GM12865 (cell line): Measurements from ENCODE around the gene UVRAG.

Experiments
- DNase-seq: peaks from one replicate; pipeline ENCODE4 v3.0.0; 2010; ENCODE audit warnings: low read depth
- H3K4me3 ChIP-seq: 2 replicates; pipeline ENCODE4 v1.5.1; 2011; ENCODE audit warnings: mild to moderate bottlenecking, low read depth, low read length, control low read depth
- TF ChIP-seq, protein P1 (sequence below): IDR thresholded peaks from 2 replicates; pipeline ENCODE4 v1.5.1; 2011; ENCODE audit warnings: low read length, control low read depth, low read depth, inconsistent platforms; ENCODE audit not compliant: insufficient read depth; ENCODE audit errors: missing control alignments

Gene UVRAG

DNA sequence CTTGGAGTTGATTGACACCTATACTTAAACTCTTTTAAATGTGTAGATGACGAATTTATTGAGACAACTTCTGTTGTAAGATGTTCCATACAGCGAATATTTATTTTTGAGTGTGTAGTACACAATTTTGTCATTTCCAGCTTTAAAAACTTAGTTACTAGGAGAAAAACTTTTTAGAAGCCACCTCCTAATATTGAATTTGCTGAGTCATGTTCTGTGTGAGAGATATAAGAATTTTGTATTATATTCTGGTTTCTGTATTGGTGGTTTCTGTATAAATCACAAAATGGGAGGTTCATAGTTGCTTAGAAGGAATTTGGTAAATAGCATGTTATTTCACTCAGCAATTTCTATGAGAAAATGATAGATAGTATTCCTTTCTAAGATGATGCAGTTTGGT is 220.0 kb downstream of the UVRAG start:
- DNase-seq, result no peak
- H3K4me3 ChIP-seq, result no peak overlapping the region
- TF ChIP-seq, protein P1, sequence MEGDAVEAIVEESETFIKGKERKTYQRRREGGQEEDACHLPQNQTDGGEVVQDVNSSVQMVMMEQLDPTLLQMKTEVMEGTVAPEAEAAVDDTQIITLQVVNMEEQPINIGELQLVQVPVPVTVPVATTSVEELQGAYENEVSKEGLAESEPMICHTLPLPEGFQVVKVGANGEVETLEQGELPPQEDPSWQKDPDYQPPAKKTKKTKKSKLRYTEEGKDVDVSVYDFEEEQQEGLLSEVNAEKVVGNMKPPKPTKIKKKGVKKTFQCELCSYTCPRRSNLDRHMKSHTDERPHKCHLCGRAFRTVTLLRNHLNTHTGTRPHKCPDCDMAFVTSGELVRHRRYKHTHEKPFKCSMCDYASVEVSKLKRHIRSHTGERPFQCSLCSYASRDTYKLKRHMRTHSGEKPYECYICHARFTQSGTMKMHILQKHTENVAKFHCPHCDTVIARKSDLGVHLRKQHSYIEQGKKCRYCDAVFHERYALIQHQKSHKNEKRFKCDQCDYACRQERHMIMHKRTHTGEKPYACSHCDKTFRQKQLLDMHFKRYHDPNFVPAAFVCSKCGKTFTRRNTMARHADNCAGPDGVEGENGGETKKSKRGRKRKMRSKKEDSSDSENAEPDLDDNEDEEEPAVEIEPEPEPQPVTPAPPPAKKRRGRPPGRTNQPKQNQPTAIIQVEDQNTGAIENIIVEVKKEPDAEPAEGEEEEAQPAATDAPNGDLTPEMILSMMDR, result no peak

DNA sequence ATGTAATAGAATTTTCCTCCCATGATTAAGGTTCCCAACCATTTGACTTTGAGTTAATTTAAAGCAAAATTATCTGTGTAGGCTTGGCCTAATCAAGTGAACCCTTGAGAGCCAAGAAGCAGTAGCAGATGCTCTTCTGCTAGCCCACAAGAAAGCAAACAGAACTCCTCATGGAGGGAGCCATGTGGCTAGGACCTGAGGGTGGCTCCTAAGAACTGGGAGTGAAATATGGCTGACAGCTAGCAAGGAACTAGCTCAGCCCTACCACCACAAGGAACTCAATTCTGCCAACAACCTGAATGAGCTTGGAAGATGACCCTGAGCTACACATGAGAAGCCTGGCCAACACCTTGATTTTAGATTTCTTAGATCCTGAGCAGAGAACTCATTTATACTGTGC is 223.6 kb downstream of the UVRAG start:
- no peak for DNase-seq
- H3K4me3 ChIP-seq, result no peak overlapping the region
- TF ChIP-seq, protein P1, result no peak

DNA sequence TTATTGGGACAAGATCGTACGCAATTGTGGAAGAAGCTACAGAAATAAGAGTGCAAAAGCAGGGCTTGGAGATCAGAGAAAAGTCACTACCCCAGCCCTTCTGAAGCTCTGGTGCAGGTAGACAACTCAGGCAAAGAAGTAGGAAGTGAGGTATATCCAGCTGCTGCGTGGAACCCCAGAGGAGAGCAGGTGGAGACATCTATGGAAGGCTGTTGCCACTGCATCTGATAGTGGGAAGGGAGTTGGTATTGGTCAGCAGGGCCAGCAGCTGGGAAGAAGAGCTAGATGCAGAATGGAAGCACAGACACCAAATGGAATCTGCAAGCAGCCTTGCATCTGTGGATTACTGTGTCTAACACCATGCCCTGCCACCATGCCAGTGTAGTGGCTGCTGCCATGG is 226.2 kb downstream of the UVRAG start:
- no peak overlapping the region for H3K4me3 ChIP-seq
- no peak for DNase-seq
- TF ChIP-seq, protein P1, result no peak

DNA sequence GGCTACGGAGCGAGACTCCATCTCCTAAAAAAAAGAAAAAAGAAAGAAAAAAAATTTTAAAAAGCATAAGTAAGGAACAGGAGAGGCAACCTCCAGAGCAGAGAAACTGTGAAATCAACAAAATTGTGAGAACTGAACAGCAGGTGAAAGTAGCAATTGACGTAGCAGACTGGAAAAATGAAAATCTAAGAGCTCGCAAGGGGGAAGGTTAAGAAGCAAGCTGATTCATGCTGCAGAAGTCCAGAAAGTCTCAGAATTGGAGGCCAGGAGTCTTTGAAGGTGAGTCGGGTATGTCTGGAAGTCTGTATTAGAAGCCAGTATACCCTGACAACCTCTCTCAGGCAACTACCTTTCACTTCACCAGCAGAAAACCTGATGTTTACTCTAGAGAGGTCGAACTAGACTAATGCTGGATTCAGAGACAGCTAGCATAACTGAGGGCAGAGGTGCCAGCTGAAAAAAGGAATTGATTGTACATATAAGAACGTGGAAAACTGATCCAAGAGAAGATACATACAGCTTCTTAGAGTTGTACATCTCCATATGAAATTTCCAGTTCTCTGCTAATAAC is 229.8 kb downstream of the UVRAG start:
- TF ChIP-seq, protein P1, result no peak
- DNase-seq, result no peak
- H3K4me3 ChIP-seq, result no peak overlapping the region

DNA sequence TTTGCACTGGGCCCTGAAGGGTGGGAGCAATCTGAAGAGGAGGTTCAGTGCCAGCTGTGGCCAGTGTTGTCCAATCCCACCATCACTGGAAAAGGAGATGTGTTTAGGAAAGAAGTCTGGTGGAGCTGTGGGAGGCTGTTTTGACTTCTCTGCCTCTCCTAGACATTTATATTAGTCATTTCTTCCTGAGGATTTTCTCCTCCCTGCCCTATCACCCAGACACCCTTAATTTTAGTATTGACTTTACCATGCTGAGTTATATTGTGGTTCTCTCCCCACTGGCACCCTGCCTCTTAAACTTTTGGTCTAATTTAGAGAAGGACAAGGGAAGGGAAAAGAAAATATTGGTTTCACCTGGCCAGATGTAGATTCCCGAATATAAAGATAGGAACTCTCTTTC is 232.2 kb downstream of the UVRAG start:
- TF ChIP-seq, protein P1, result no peak
- no peak overlapping the region for H3K4me3 ChIP-seq
- DNase-seq, result no peak

DNA sequence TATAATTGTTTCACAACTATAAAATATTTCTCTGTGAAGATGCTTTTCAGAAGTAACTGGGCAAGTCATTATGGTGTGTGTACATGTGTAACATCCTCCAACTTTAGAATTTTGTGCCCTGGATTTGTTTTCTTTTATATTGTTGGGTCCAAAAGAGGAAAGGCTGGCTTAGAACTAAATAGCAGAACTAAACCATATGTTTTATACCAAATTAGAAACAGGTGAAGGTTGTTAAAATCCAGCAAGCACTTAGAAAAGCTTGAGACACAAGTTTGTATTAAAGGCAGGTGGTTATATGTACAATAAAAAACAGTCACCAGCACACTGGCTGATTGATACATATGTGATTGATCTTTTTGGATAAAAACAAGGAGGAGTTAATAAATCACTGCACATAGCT is 232.8 kb downstream of the UVRAG start:
- no peak overlapping the region for H3K4me3 ChIP-seq
- TF ChIP-seq, protein P1, result no peak
- DNase-seq, result no peak

DNA sequence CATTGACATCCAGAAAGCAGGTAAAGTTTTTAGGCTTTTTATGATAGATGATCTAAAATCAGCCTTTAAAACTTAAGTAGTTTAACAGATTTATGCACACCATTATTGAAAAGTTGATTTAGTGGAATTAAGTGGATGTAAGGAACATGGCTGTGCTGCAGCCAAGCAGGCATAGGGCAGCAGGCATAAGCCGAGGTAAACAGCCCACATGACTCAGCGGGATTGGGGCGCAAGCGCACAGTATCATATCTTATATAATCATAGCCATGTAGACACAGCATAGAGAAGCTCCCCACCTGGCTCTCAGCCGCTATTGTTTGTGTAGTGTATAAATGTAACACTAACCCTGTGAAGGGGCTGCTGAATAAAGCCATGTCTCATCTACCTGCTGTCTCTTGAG is 233.8 kb downstream of the UVRAG start:
- DNase-seq, result peak; percentile 50
- TF ChIP-seq, protein P1, result no peak

More for the DNA sequence above, 233.8 kb downstream of the UVRAG start:
- H3K4me3 ChIP-seq, result no peak overlapping the region
